HCT116 (cell line): ENCODE data around the gene VDAC1. TPM values are rescaled to one million over a fixed set of nuclear protein-coding genes. Genes with fewer than 3 reads are reported as not detected.

Experiments used
- ATAC-seq: fragments of 200-7000 bp; cut with Tn5 transposase; 2 replicates; pipeline ENCODE4 v1.9.1; 2020; ENCODE audit warnings: mild to moderate bottlenecking, moderate library complexity
- BruUV-seq: library from RNA; stranded (reverse); fragments of 400-500 nt; replicated peaks from 2 replicates; lab custom pipeline; 2021; lab: Mats Ljungman, UMichigan
- CTCF ChIA-PET: fragments of 300-600 bp; sonication (Branson Sonifier 250); formaldehyde crosslinking; loops from one replicate; lab custom pipeline; 2021; ENCODE audit warnings: antibody characterized with exemption; lab: Charles Lee
- POLR2A ChIA-PET: fragments of 300-600, 350-600 bp; sonication (Branson Sonifier 250); formaldehyde crosslinking; loops from one replicate; lab custom pipeline; 2021; ENCODE audit warnings: antibody characterized with exemption; lab: Charles Lee
- RAD21 ChIA-PET, 2 experiments: fragments of 300-600 bp; sonication (Branson Sonifier 250); formaldehyde crosslinking; loops; one replicate each; lab custom pipeline; 2023; ENCODE audit warnings: low total read pairs in 2 of 2; ENCODE audit not compliant: uncharacterized antibody in 2 of 2, unreplicated experiment in 2 of 2, low non-redundant PET in 1 of 2; lab: Charles Lee
- DNase-seq: peaks from one replicate; pipeline ENCODE4 v3.0.0-alpha.2; 2010; ENCODE audit warnings: low read depth, low spot score
- H2AFZ ChIP-seq: fragments of 200-600 bp; shearing (Covaris generic), sonication (generic); 2 replicates; pipeline ENCODE4 v1.6.1; 2017; ENCODE audit warnings: low read depth, mixed run types, mixed read lengths, antibody characterized with exemption, low read length; ENCODE audit not compliant: poor library complexity, severe bottlenecking
- H3K27ac ChIP-seq: 2 replicates; pipeline ENCODE4 v1.5.1; 2012; ENCODE audit warnings: low read depth, low read length
- H3K27me3 ChIP-seq: fragments of 200-600 bp; sonication (generic); 2 replicates; pipeline ENCODE4 v1.6.1; 2016; ENCODE audit warnings: mixed run types, low read length, mixed read lengths; ENCODE audit not compliant: insufficient read depth
- H3K36me3 ChIP-seq, 2 experiments: fragments of 200-500 bp in 1 of 2; fragments of 200-600 bp in 1 of 2; sonication (Bioruptor generic) in 1 of 2; sonication (generic) in 1 of 2; 2 replicates each; pipeline versions ENCODE4 v1.5.1 to v1.6.1; 2014 to 2016; ENCODE audit warnings: low read length in 2 of 2, inconsistent platforms in 1 of 2, mixed read lengths in 1 of 2, mixed run types in 1 of 2; ENCODE audit not compliant: insufficient read depth in 2 of 2, control insufficient read depth in 1 of 2
- H3K4me1 ChIP-seq, 2 experiments: fragments of 200-600 bp in 1 of 2; sonication (generic) in 1 of 2; 2 replicates each; pipeline versions ENCODE4 v1.5.1 to v1.6.1; 2012 to 2017; ENCODE audit warnings: low read length in 2 of 2, inconsistent platforms in 1 of 2, mild to moderate bottlenecking in 1 of 2, mixed read lengths in 1 of 2, mixed run types in 1 of 2, moderate library complexity in 1 of 2; ENCODE audit not compliant: insufficient read depth in 2 of 2, control insufficient read depth in 1 of 2
- H3K4me2 ChIP-seq: fragments of 200-600 bp; sonication (generic); 2 replicates; pipeline ENCODE4 v1.6.1; 2017; ENCODE audit warnings: mixed run types, low read length, mixed read lengths
- H3K4me3 ChIP-seq, 2 experiments: fragments of 200-600 bp in 1 of 2; sonication (generic) in 1 of 2; replicated peaks in 1 of 2; 2 replicates each; pipeline ENCODE4 v1.5.1; 2011 to 2016; ENCODE audit warnings: low read length in 2 of 2, control low read depth in 1 of 2, low read depth in 1 of 2, mild to moderate bottlenecking in 1 of 2, mixed read lengths in 1 of 2, mixed run types in 1 of 2
- H3K79me2 ChIP-seq: fragments of 200-600 bp; sonication (generic); 2 replicates; pipeline ENCODE4 v1.6.1; 2017; ENCODE audit warnings: mild to moderate bottlenecking, mixed run types, low read length, moderate library complexity, mixed read lengths; ENCODE audit not compliant: insufficient read depth
- H3K9ac ChIP-seq: fragments of 200-600 bp; sonication (generic); 2 replicates; pipeline ENCODE4 v1.6.1; 2016; ENCODE audit warnings: low read length, mixed read lengths
- H3K9me2 ChIP-seq: fragments of 200-600 bp; sonication (generic), shearing (Covaris generic); 2 replicates; pipeline ENCODE4 v1.6.1; 2017; ENCODE audit warnings: mixed run types, mild to moderate bottlenecking, moderate library complexity; ENCODE audit not compliant: insufficient read depth
- H3K9me3 ChIP-seq, 2 experiments: fragments of 200-500 bp in 1 of 2; fragments of 200-600 bp in 1 of 2; sonication (Bioruptor generic) in 1 of 2; sonication (generic) in 1 of 2; 2 replicates each; pipeline ENCODE4 v1.6.1; 2014 to 2017; ENCODE audit warnings: low read length in 2 of 2, mixed read lengths in 2 of 2, inconsistent platforms in 1 of 2, low read depth in 1 of 2, mild to moderate bottlenecking in 1 of 2, mixed run types in 1 of 2, moderate library complexity in 1 of 2; ENCODE audit not compliant: control insufficient read depth in 1 of 2, insufficient read depth in 1 of 2
- H4K20me1 ChIP-seq: fragments of 200-600 bp; sonication (generic), shearing (Covaris generic); 2 replicates; pipeline ENCODE4 v1.6.1; 2017; ENCODE audit warnings: mixed run types, mild to moderate bottlenecking, moderate library complexity; ENCODE audit not compliant: insufficient read depth
- POLR2A ChIP-seq: IDR thresholded peaks from 2 replicates; pipeline ENCODE4 v1.7.0; 2011; ENCODE audit warnings: borderline replicate concordance; ENCODE audit not compliant: insufficient read depth, insufficient read length; ENCODE audit errors: extremely low read depth
- POLR2AphosphoS5 ChIP-seq: IDR thresholded peaks from 2 replicates; pipeline ENCODE4 v1.6.1; 2011; ENCODE audit warnings: mild to moderate bottlenecking, low read depth, low read length, moderate library complexity
- TCF7L2 ChIP-seq: IDR thresholded peaks from 2 replicates; pipeline ENCODE4 v1.7.0; 2011; ENCODE audit warnings: borderline replicate concordance, inconsistent platforms; ENCODE audit not compliant: insufficient read depth, insufficient read length; ENCODE audit errors: extremely low read depth
- intact Hi-C: fragments of 100-400 bp; cut with micrococcal nuclease; formaldehyde crosslinking; loops from 2 replicates; pipeline ENCODE4 v1.10.0; 2022
- total RNA-seq: library from RNA; stranded (reverse); gene quantifications from one replicate; pipeline ENCODE4 v1.2.1, GENCODE V29; 2021; ENCODE audit not compliant: unreplicated experiment
- TF ChIP-seq, protein P1 (sequence below): IDR thresholded peaks from 2 replicates; pipeline ENCODE4 v1.6.1; 2012; ENCODE audit warnings: low read depth
- TF ChIP-seq, protein P2 (sequence below): IDR thresholded peaks from 2 replicates; pipeline ENCODE4 v1.6.1; 2012

Gene VDAC1
- total RNA-seq, 1 experiment from 2014 or later: 269 TPM

- BruUV-seq: no TSS peak
- TF ChIP-seq, protein P1, sequence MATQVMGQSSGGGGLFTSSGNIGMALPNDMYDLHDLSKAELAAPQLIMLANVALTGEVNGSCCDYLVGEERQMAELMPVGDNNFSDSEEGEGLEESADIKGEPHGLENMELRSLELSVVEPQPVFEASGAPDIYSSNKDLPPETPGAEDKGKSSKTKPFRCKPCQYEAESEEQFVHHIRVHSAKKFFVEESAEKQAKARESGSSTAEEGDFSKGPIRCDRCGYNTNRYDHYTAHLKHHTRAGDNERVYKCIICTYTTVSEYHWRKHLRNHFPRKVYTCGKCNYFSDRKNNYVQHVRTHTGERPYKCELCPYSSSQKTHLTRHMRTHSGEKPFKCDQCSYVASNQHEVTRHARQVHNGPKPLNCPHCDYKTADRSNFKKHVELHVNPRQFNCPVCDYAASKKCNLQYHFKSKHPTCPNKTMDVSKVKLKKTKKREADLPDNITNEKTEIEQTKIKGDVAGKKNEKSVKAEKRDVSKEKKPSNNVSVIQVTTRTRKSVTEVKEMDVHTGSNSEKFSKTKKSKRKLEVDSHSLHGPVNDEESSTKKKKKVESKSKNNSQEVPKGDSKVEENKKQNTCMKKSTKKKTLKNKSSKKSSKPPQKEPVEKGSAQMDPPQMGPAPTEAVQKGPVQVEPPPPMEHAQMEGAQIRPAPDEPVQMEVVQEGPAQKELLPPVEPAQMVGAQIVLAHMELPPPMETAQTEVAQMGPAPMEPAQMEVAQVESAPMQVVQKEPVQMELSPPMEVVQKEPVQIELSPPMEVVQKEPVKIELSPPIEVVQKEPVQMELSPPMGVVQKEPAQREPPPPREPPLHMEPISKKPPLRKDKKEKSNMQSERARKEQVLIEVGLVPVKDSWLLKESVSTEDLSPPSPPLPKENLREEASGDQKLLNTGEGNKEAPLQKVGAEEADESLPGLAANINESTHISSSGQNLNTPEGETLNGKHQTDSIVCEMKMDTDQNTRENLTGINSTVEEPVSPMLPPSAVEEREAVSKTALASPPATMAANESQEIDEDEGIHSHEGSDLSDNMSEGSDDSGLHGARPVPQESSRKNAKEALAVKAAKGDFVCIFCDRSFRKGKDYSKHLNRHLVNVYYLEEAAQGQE: no peak
- TF ChIP-seq, protein P2, sequence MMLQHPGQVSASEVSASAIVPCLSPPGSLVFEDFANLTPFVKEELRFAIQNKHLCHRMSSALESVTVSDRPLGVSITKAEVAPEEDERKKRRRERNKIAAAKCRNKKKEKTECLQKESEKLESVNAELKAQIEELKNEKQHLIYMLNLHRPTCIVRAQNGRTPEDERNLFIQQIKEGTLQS: no peak
- no peak for TF ChIP-seq TCF7L2
- no peak for TF ChIP-seq POLR2A
- TF ChIP-seq POLR2AphosphoS5: no peak
- Histone ChIP-seq H3K4me1 (no peaks in the 10 kb centered on the region), H4K20me1 (no peaks in the 10 kb centered on the region), H3K27me3 (no peaks in the 10 kb centered on the region), H3K4me3 (no peak overlapping the region), H3K36me3 (no peaks in the 10 kb centered on the region), H3K9me3 (no peaks in the 10 kb centered on the region), H3K9ac (no peak overlapping the region), H3K79me2 (no peaks in the 10 kb centered on the region), H3K27ac (no peak overlapping the region), H2AFZ (no peak overlapping the region), H3K9me2 (no peaks in the 10 kb centered on the region), H3K4me2 (no peak overlapping the region)
- ChIA-PET POLR2A (no interaction called here), CTCF (interaction anchor here (1.3 to 1.6 kb wide), 3 partner anchors 456 to 524 kb away, joined by 4 to 5 read pairs (median 5); no protein-coding TSS in a partner anchor), RAD21 (no interaction called here)
- intact Hi-C loops: loop anchor here (2.0 kb wide), 1 partner anchor 191 kb away; no protein-coding TSS in a partner anchor
- ATAC-seq (no peak), DNase-seq (no peak)
These were observed 59.2 kb downstream of the VDAC1 start for GRCh38 chr5:133945568-133945967.
